ENCODE data around the gene SNRPD3.

- TF ChIP-seq ZBTB34 (CRISPR knock-in tag; IDR thresholded peaks at IDR 0.05), result no peak
- TF ChIP-seq CXXC5 (CRISPR knock-in tag; IDR thresholded peaks at IDR 0.05), result no peak
- TF ChIP-seq, protein P1, sequence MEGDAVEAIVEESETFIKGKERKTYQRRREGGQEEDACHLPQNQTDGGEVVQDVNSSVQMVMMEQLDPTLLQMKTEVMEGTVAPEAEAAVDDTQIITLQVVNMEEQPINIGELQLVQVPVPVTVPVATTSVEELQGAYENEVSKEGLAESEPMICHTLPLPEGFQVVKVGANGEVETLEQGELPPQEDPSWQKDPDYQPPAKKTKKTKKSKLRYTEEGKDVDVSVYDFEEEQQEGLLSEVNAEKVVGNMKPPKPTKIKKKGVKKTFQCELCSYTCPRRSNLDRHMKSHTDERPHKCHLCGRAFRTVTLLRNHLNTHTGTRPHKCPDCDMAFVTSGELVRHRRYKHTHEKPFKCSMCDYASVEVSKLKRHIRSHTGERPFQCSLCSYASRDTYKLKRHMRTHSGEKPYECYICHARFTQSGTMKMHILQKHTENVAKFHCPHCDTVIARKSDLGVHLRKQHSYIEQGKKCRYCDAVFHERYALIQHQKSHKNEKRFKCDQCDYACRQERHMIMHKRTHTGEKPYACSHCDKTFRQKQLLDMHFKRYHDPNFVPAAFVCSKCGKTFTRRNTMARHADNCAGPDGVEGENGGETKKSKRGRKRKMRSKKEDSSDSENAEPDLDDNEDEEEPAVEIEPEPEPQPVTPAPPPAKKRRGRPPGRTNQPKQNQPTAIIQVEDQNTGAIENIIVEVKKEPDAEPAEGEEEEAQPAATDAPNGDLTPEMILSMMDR (IDR thresholded peaks at IDR 0.05 in 2 of 3, conservative IDR thresholded peaks at IDR 0.05 in 1 of 3; ENCODE audit: insufficient read depth in 2 of 3, low read depth in 1 of 3, low read length in 3 of 3), result no peak
- TF ChIP-seq SP1 (CRISPR knock-in tag; IDR thresholded peaks at IDR 0.05), result no peak
- no peak for TF ChIP-seq KDM1A (IDR thresholded peaks at IDR 0.05)
Observed at GRCh38 chr22:24543679-24544243, 12.0 kb upstream of the SNRPD3 start.
